A673 (cell line): ENCODE measurements around the gene TGIF2. TPM values are rescaled to one million over a fixed set of nuclear protein-coding genes. Genes with fewer than 3 reads are reported as not detected.

Source experiments
- BruUV-seq: library from RNA; stranded (reverse); fragments of 400-500 nt; replicated peaks from 2 replicates; lab custom pipeline; 2021; lab: Mats Ljungman, UMichigan
- CTCF ChIA-PET: fragments of 300-600 bp; sonication (Branson Sonifier 250); formaldehyde crosslinking; loops from one replicate; lab custom pipeline; 2022; ENCODE audit warnings: antibody characterized with exemption; lab: Charles Lee
- POLR2A ChIA-PET: fragments of 300-600 bp; sonication (Branson Sonifier 250); formaldehyde crosslinking; loops from one replicate; lab custom pipeline; 2022; ENCODE audit warnings: antibody characterized with exemption; ENCODE audit not compliant: low non-redundant PET; lab: Charles Lee
- DNase-seq: peaks from one replicate; pipeline ENCODE4 v3.0.0-alpha.2; 2015; ENCODE audit warnings: low spot score
- H3K27ac ChIP-seq: fragments of 200-600 bp; sonication (generic); 2 replicates; pipeline ENCODE4 v1.5.1; 2016; ENCODE audit warnings: mixed run types, low read depth, mild to moderate bottlenecking, mixed read lengths, antibody characterized with exemption, low read length; ENCODE audit not compliant: poor library complexity, severe bottlenecking
- H3K27me3 ChIP-seq: fragments of 200-600 bp; sonication (generic); replicated peaks from 2 replicates; pipeline ENCODE4 v1.6.1; 2017; ENCODE audit warnings: mixed run types, low read depth, mild to moderate bottlenecking, mixed read lengths, antibody characterized with exemption, low read length; ENCODE audit not compliant: insufficient read depth, poor library complexity
- H3K36me3 ChIP-seq: fragments of 200-600 bp; sonication (generic); 2 replicates; pipeline ENCODE4 v1.6.1; 2016; ENCODE audit warnings: mixed run types, mild to moderate bottlenecking, mixed read lengths, antibody characterized with exemption, low read length; ENCODE audit not compliant: insufficient read depth, poor library complexity, severe bottlenecking
- H3K4me1 ChIP-seq: fragments of 200-600 bp; sonication (generic); 2 replicates; pipeline ENCODE4 v1.6.1; 2017; ENCODE audit warnings: mixed run types, mild to moderate bottlenecking, mixed read lengths, antibody characterized with exemption, low read length; ENCODE audit not compliant: insufficient read depth, poor library complexity, severe bottlenecking
- H3K4me3 ChIP-seq: fragments of 200-600 bp; sonication (generic); 2 replicates; pipeline ENCODE4 v1.5.1; 2016; ENCODE audit warnings: low read depth, mixed run types, mild to moderate bottlenecking, mixed read lengths, low read length; ENCODE audit not compliant: poor library complexity, severe bottlenecking
- H3K9me3 ChIP-seq: fragments of 200-600 bp; sonication (generic); 2 replicates; pipeline ENCODE4 v1.6.1; 2016; ENCODE audit warnings: mixed run types, low read depth, mild to moderate bottlenecking, mixed read lengths, antibody characterized with exemption, low read length; ENCODE audit not compliant: poor library complexity, severe bottlenecking
- EZH2 ChIP-seq: fragments of 200-600 bp; sonication (generic); IDR thresholded peaks from 2 replicates; pipeline ENCODE4 v1.6.1; 2017; ENCODE audit warnings: borderline replicate concordance, low read depth, mild to moderate bottlenecking, mixed read lengths, antibody characterized with exemption, low read length; ENCODE audit not compliant: poor library complexity, severe bottlenecking
- intact Hi-C: fragments of 100-400 bp; cut with micrococcal nuclease; formaldehyde crosslinking; loops from one replicate; pipeline ENCODE4 v1.10.0; 2022; ENCODE audit not compliant: unreplicated experiment
- total RNA-seq: library from RNA; stranded (reverse); gene quantifications from 2 replicates; pipeline ENCODE4 v1.2.3, GENCODE V29; 2021
- TF ChIP-seq, protein P1 (sequence below): fragments of 300-800, 200-600 bp; sonication (generic); conservative IDR thresholded peaks from 2 replicates; pipeline ENCODE4 v1.5.1; 2017; ENCODE audit warnings: low read depth, mild to moderate bottlenecking, antibody characterized with exemption, low read length, moderate library complexity, mixed read lengths

Gene TGIF2
- total RNA-seq, 1 experiment from 2014 or later, result 59.0 TPM

DNA sequence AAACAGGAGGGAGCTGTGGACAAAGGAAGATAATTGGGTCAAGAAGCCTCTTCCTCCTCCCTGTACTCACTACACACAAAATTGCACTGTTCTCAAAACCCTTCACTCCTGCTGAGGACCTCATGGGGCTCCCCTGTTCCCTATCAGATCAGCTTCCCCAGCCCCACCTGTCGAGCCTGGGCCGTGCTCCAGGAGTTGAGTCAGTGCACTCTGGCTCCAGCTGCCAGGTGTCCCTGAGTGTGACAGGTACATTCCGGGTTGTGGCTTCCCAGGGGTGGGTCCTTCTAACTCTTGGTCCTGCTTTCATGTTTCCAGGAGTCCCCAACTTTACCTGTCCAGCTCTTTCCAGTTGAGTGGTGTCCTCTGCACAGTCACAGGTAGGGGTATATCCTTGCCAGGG is 40.6 kb downstream of the TGIF2 start:
- intact Hi-C loops, result loop anchor here (2.0 kb wide), 1 partner anchor 273 kb away; no protein-coding TSS in a partner anchor
- ChIA-PET CTCF (no interaction called here), POLR2A (no interaction called here)
- DNase-seq, result no peak
- Histone ChIP-seq H3K9me3 (no peaks in the 10 kb centered on the region), H3K4me1 (no peaks in the 10 kb centered on the region), H3K4me3 (no peak overlapping the region), H3K27me3 (no peaks in the 10 kb centered on the region), H3K36me3 (peaks cover 44% of the 10 kb centered on the region), H3K27ac (no peak overlapping the region)
- no TSS peak for BruUV-seq
- TF ChIP-seq, protein P1, sequence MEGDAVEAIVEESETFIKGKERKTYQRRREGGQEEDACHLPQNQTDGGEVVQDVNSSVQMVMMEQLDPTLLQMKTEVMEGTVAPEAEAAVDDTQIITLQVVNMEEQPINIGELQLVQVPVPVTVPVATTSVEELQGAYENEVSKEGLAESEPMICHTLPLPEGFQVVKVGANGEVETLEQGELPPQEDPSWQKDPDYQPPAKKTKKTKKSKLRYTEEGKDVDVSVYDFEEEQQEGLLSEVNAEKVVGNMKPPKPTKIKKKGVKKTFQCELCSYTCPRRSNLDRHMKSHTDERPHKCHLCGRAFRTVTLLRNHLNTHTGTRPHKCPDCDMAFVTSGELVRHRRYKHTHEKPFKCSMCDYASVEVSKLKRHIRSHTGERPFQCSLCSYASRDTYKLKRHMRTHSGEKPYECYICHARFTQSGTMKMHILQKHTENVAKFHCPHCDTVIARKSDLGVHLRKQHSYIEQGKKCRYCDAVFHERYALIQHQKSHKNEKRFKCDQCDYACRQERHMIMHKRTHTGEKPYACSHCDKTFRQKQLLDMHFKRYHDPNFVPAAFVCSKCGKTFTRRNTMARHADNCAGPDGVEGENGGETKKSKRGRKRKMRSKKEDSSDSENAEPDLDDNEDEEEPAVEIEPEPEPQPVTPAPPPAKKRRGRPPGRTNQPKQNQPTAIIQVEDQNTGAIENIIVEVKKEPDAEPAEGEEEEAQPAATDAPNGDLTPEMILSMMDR, result no peak
- no peak for TF ChIP-seq EZH2

DNA sequence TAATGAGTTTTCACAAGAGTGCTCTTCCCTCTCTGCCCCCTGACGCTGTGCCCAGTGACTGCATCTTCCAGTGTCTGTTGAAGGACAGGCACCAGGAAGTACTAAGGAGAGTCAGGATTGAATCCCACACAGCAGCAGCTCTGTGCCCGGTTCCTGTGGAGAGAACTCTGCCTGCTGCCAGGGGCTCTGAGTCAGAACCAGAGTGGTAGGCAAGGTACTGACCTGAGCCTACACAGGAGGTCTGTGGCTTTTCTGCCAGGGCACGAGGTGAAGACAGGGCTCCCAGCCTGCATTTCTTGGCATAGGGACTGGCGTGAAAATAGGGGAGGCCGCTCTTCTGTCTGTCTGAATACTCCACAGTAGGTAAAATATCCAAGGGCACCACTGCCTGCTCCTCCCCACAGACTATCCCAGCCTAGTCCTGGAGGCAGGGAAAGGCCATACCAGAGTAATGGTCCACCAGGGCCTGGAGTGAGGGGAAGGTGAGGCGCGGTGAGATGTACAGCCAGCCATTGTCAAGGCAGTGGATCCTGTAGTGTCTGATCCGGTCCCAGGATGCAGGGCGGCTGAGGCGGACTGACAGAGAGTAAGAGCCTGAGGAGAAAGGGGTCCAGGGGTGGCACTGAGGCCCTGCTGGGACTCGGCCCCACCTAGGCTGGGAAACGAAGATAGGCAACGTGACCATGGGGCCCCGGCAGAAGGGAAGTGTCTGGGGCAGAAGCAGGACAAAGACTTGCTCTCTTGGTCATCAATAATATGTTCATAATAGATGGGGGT is 41.6 kb downstream of the TGIF2 start:
- Histone ChIP-seq H3K4me1 (no peaks in the 10 kb centered on the region), H3K36me3 (peaks cover 36% of the 10 kb centered on the region), H3K27ac (no peak overlapping the region), H3K9me3 (no peaks in the 10 kb centered on the region), H3K4me3 (no peak overlapping the region), H3K27me3 (no peaks in the 10 kb centered on the region)
- ChIA-PET POLR2A (no interaction called here), CTCF (no interaction called here)
- TF ChIP-seq, protein P1, result no peak
- no peak for TF ChIP-seq EZH2
- DNase-seq, result no peak
- BruUV-seq, result no TSS peak
- intact Hi-C loops, result no loop called here

DNA sequence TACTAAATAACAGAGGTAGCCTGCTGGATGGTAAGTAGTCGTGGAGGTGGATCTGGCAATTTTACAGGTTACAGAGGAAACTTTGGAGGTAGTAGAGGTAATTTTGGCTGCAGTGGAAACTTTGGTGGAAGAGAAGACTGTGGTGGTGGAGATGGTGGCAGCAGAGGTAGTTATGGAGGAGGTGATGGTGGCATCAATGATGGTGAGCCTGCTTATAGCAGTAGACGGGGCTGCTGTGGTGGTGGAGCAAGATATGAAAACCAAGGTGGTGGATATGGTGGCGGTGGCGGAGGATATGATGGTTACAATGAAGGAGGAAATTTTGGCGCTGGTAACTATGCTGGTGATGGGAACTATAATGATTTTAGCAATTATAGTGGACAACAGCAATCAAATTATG is 47.5 kb downstream of the TGIF2 start:
- POLR2A ChIA-PET, result no interaction called here
- Histone ChIP-seq H3K36me3 (no peaks in the 10 kb centered on the region), H3K9me3 (no peaks in the 10 kb centered on the region), H3K4me1 (no peaks in the 10 kb centered on the region), H3K27me3 (no peaks in the 10 kb centered on the region), H3K27ac (no peak overlapping the region), H3K4me3 (no peak overlapping the region)
- intact Hi-C loops, result no loop called here
- no TSS peak for BruUV-seq
- CTCF ChIA-PET, result interaction anchor here (0.6 kb wide), 1 partner anchor 73 kb away, joined by 4 read pairs; no protein-coding TSS in a partner anchor
- DNase-seq, result no peak
- TF ChIP-seq EZH2, result no peak
- TF ChIP-seq, protein P1, result no peak
